Head of caudate nucleus (tissue), 42 donors: Measurements from ENCODE around the gene GPATCH4.

Experiments used
- DNase-seq, 42 donors: peaks; one replicate each; pipeline versions ENCODE4 v3.0.0 to v3.0.0-alpha.2; 2020 to 2021; ENCODE audit warnings: mixed read lengths in 7 of 42
- intact Hi-C: fragments of 100-400 bp; cut with DNase I; formaldehyde crosslinking; loops from one replicate; pipeline ENCODE4 v1.15.0; 2022

Gene GPATCH4

DNA sequence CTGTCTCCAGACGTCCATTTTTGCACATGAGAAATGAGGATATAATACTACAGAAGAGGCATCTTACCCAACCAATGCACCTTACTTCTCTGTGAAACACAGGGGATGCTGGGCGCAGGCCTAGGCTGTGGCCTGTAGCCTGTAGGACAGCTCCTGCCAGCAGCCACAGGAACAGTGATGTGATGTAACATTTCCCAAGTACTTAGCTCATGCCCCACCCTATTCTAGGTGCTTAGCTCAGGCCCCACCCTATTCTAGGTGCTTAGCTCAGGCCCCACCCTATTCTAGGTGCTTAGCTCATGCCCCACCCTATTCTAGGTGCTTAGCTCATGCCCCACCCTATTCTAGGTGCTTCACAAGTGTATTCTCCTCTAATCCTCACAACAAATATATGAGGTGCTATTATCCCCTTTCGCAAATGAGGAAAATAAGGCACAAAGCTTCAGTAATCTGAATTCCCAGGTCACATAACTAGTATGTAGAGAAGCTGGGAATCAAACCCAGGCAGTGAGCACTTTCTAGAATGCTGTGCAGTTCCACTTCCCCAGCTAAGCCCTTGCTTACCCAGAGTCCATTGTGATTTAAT is 14.3 kb downstream of the GPATCH4 start:
- intact Hi-C loops = no loop called here

GRCh38 chr1:156586323-156586722 is 15.0 kb downstream of the GPATCH4 start:
- intact Hi-C loops = no loop called here
- no peak for DNase-seq

More for the DNA sequence above, 14.3 kb downstream of the GPATCH4 start:
- DNase-seq = no peak

GRCh38 chr1:156584813-156585212 is 16.5 kb downstream of the GPATCH4 start:
- no peak for DNase-seq
- intact Hi-C loops = no loop called here

GRCh38 chr1:156583821-156584622 is 17.3 kb downstream of the GPATCH4 start:
- DNase-seq = peak in 40 of 42 donors; percentile 32 to 94 (median 79)
- intact Hi-C loops = no loop called here

DNA sequence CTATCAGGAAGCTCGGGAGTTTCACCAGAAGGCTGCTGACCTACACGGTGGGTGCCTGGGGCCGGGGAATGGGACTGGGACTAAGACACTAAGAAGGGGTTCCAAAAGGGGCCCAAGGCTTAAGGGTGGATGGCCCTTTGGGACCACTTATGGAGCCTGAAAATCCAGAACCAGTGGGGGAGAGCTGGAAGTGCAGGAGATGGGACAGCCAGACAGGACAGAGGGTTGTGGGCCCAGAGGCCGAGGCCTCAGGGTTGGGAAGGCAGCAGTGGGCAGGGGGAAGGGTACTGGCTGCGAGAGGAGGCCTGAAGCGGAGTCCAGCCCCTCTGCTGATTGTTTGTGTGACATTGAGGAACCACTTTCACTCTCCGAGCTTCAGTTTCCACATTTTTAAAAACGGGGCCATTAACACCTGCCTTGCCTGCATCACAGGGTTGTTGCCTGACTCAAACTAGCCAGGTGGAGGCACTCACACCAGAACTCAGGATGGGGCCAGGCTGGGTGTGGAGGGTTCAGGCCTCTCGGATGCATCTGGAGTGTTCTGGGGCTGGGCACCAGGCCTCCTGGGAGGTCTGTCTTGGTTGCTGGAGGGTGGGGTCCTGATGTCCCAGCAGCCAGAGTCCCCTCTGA is 18.8 kb downstream of the GPATCH4 start:
- no peak for DNase-seq
- intact Hi-C loops = no loop called here

- intact Hi-C loops = no loop called here
Observed at GRCh38 chr1:156581661-156582387, 19.5 kb downstream of the GPATCH4 start.

DNA sequence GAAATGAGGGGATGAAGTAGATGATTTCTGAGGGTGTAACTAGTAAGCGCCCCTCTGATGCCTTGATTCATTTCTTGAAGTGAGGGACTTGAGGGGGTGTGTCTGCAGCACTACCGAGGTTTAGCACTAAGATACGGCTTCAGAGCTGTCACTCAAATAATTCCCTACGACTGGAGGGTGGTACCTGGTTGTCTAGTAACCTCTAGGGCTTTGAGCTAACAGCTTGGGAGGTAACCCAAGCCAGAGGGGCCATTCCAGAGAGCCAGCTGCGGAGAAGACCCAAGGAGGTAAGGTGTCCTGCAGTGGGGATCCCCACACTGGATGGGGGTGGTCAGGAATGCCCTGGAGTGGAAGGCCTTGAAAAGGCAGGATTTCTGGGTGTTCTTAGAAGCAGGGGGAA is 21.8 kb downstream of the GPATCH4 start, which contains the start of gene TTC24:
TTC24 (plus strand) TSS at position 252 of the 400 bp plus-strand sequence. CDS start 1,642 bp downstream, outside the sequence.
- intact Hi-C loops = no loop called here
- no peak for DNase-seq

More at GRCh38 chr1:156581661-156582387, 19.5 kb downstream of the GPATCH4 start:
- peak in 9 of 42 donors; percentile 12 to 68 (median 28) for DNase-seq

DNA sequence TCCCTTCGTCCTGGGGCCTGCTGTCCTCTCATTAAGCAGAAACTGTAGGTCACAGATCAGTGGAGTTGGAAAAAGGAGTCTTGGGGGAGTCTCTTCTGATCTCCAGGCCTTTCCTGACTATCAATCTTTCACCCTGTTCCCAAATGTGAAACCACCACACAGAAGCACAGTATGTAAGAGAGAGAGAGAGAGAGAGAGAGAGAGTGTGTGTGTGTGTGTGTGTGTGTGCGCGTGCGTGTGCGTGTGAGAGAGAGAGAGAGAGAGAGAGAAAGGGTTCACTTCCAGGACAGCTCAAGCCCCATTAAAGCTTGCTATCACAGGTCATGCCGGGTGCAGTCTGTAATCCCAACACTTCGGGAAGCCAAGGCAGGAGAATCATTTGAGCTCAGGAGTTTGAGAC is 23.2 kb downstream of the GPATCH4 start:
- intact Hi-C loops = no loop called here

DNA sequence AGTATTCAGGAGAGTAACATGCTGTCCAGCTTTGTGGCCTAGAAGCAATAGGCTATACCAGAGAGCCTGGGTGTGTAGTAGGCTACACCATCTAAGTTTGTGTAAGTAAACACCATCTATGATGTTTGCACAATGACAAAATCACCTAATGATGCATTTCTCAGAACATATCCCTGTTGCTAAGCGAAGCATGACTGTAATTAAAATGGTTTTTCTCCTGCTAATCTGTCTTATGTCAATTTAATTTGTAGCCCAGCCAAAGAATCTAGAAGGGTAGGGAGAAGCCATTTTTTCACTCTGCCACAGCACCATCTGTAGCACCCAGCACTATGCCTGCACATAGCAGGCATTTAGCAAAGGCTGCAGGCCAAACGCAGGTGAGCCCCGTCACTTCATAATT is 23.7 kb downstream of the GPATCH4 start:
- intact Hi-C loops = no loop called here
- DNase-seq = no peak

More for the DNA sequence above, 23.2 kb downstream of the GPATCH4 start:
- DNase-seq = no peak

- intact Hi-C loops = no loop called here
Observed at GRCh38 chr1:156574039-156574633, 27.1 kb downstream of the GPATCH4 start.

GRCh38 chr1:156572663-156573018 is 28.6 kb downstream of the GPATCH4 start:
- intact Hi-C loops = no loop called here

More at GRCh38 chr1:156574039-156574633, 27.1 kb downstream of the GPATCH4 start:
- DNase-seq = no peak

DNA sequence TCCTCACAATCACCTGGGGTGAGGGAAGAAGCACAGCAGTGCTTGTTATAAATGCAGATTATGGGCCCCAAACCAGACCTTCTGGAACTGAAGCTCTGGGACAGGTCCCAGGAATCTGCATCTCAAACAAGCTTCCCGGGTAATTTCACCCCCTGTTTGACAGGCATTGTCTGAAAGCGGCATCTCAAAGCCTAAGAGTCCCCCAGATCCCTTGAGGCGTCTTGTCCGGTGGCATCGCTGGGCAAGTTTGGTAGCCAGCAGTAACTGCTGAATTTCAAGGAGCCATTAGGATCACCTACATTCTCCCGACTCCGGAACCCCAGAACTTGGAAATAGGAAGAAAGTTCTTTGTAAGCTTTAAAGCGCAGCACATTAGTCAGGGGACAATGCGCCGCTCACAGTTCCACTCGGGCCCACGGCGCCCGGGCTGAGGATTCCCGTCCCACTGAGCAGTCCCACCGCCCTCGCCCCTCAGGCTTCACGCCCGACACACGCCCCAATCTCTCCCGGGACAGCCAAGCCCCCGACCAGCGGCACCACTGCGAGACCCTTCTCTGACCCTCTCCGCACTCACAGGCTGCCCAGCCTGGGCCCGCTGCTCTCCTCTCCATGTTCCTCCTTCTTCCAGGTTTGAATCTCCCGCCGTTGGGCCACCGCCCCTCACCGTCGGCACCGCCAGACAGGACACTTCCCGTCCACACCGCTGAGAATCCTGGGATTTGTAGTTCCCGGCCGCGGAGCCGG is 29.2 kb downstream of the GPATCH4 start, which contains the start of gene IQGAP3:
IQGAP3 (minus strand) TSS at position 647 of the 744 bp plus-strand sequence; CDS start at position 611, 36 bp downstream.
- peak; percentile 70 to 93 (median 85) for DNase-seq
- intact Hi-C loops = no loop called here

More at GRCh38 chr1:156572663-156573018, 28.6 kb downstream of the GPATCH4 start:
- no peak for DNase-seq

DNA sequence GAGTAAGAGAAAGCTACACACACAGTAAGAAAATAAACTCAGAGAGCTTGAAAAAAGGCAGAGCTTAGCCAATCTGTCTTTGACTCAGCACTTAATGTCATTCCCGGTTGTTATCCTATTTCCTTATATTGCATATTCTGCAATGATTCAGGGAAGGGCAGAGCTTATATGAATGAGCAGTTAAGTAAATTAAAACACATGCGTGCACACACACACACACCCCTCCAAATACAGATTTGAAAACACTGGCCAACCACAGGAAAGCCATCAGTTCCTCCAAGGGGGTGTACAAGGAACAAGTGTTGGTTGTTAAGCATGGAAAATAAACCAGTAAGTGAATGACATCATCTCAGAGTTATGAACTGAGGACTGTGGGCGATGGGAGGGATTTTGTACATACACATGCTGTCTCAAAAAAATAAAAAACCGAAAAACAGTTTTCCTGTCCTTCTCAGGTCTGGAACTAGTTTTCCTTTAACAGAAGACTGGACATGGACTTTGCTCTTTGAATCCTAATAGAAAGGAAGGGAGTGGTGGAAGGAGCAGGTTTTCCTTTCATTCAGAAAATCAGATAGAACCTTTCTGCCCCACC is 29.9 kb downstream of the GPATCH4 start:
- no peak for DNase-seq
- intact Hi-C loops = no loop called here

- DNase-seq = no peak
- intact Hi-C loops = no loop called here
Observed at GRCh38 chr1:156566436-156566835, 34.8 kb downstream of the GPATCH4 start.

GRCh38 chr1:156565519-156565918 is 35.8 kb downstream of the GPATCH4 start:
- no peak for DNase-seq
- intact Hi-C loops = no loop called here

DNA sequence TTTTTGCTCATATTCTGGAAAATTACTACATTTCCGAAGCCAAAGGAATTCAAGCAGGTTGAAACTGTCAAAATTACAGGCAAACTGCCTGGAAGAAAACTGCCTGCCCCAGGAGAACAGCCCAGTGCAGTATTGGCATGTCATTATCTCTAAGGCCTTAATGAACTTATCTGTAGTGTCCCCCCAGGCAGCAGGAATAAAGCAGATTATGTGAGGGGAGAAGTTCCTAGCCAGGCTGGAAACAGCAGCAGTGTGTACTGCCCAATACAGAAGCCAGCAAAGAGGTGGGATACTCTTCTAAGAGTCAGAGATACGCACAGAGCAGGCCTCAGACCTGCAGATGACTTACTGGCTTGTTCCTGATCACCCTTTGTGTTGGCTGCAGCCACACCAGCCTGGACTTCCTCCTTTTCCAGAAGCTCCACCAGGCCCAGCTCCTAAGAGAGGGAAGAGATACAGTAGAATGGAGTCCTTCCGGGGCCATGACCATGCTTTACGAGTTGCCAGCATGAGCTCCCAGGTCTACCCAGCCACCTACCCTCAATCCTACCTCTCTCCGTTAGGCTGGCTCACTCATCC is 40.6 kb downstream of the GPATCH4 start:
- intact Hi-C loops = no loop called here
- DNase-seq = peak in 1 of 42 donors; percentile 7

DNA sequence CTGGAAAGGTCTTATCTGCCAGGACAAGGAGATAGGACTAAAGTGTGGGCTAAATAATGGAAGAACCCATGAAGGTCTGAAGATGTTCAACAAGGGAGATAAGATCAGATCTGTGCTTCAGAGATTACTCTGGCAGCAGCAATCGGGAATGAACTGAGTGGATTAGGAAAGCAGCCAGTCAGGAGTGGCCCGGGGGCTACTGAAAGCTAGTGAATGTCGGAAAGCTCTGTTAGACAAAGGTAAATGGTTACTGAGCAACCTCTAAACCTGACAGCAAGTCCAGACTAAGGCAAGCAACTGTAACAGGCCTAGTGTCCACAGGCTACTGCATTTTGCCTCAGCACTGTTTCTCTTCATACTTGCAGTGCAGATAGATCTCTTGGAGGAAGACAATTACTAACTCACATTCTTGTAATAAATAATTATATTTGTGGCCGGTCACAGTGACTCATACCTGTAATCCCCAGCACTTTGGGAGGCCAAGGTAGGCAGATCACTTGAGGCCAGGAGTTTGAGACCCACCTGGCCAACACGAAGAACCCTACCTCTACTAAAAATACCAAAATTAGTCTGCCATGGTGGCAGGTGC is 41.4 kb downstream of the GPATCH4 start:
- intact Hi-C loops = no loop called here
- DNase-seq = peak in 1 of 42 donors; percentile 3
